Measurements from ENCODE around the gene GPC6. TPM values are rescaled to one million over a fixed set of nuclear protein-coding genes. Genes with fewer than 3 reads are reported as not detected.

Gene GPC6
- total RNA-seq, 1 experiment from 2014 or later = 0.22 TPM

- no peak for ATAC-seq
- H3K27ac ChIP-seq (ENCODE audit: low read depth, low read length) = no peak overlapping the region
- RAD21 ChIA-PET (ENCODE audit: low non-redundant PET in 1 of 2, low total read pairs in 2 of 2, uncharacterized antibody in 2 of 2, unreplicated experiment in 2 of 2) = no interaction called here
These were observed 1104.0 kb downstream of the GPC6 start for GRCh38 chr13:94330552-94331071.

GRCh38 chr13:94331281-94331680 is 1104.7 kb downstream of the GPC6 start:
- no peak overlapping the region for H3K4me3 ChIP-seq (replicated peaks in 1 of 2; ENCODE audit: low read depth in 1 of 2, low read length in 2 of 2)
- no peaks in the 10 kb centered on the region for H3K79me2 ChIP-seq (ENCODE audit: insufficient read depth, low read length)
- ChIA-PET POLR2A (no interaction called here), RAD21 (ENCODE audit: low non-redundant PET in 1 of 2, low total read pairs in 2 of 2, uncharacterized antibody in 2 of 2, unreplicated experiment in 2 of 2) (no interaction called here), CTCF (no interaction called here)
- intact Hi-C loops (cut with micrococcal nuclease) = no loop called here
- no TSS peak for BruUV-seq (replicated peaks)
- TF ChIP-seq MAX (IDR thresholded peaks at IDR 0.05) (no peak), TCF7L2 (IDR thresholded peaks at IDR 0.05; ENCODE audit: borderline replicate concordance, extremely low read depth, insufficient read depth, insufficient read length) (no peak), ZFX (IDR thresholded peaks at IDR 0.05) (no peak), JUND (IDR thresholded peaks at IDR 0.05) (no peak), CEBPB (IDR thresholded peaks at IDR 0.05; ENCODE audit: low read depth) (no peak), EGR1 (IDR thresholded peaks at IDR 0.05; ENCODE audit: low read depth) (no peak)
- H3K36me3 ChIP-seq (ENCODE audit: control insufficient read depth in 1 of 2, insufficient read depth in 2 of 2, low read length in 2 of 2) = no peaks in the 10 kb centered on the region
- no peaks in the 10 kb centered on the region for H3K9me3 ChIP-seq (ENCODE audit: control insufficient read depth in 1 of 2, insufficient read depth in 1 of 2, low read depth in 1 of 2, low read length in 2 of 2)
- no peaks in the 10 kb centered on the region for H3K4me1 ChIP-seq (ENCODE audit: control insufficient read depth in 1 of 2, insufficient read depth in 2 of 2, low read length in 2 of 2)
- no peak overlapping the region for H3K4me2 ChIP-seq (ENCODE audit: low read length)
- ATAC-seq (no peak), DNase-seq (ENCODE audit: low read depth, low spot score) (no peak)
- no peak overlapping the region for H2AFZ ChIP-seq (ENCODE audit: low read depth, low read length, poor library complexity, severe bottlenecking)
- no peak overlapping the region for H3K27ac ChIP-seq (ENCODE audit: low read depth, low read length)
- no peaks in the 10 kb centered on the region for H3K9me2 ChIP-seq (ENCODE audit: insufficient read depth)
- H3K27me3 ChIP-seq (ENCODE audit: insufficient read depth, low read length) = no peaks in the 10 kb centered on the region
- H4K20me1 ChIP-seq (ENCODE audit: insufficient read depth) = no peaks in the 10 kb centered on the region
- H3K9ac ChIP-seq (ENCODE audit: low read length) = no peak overlapping the region

More at GRCh38 chr13:94330552-94331071, 1104.0 kb downstream of the GPC6 start:
- H3K9me3 ChIP-seq (ENCODE audit: control insufficient read depth in 1 of 2, insufficient read depth in 1 of 2, low read depth in 1 of 2, low read length in 2 of 2) = no peaks in the 10 kb centered on the region
- H3K79me2 ChIP-seq (ENCODE audit: insufficient read depth, low read length) = no peaks in the 10 kb centered on the region
- H4K20me1 ChIP-seq (ENCODE audit: insufficient read depth) = no peaks in the 10 kb centered on the region
- DNase-seq (ENCODE audit: low read depth, low spot score) = no peak
- no peak for TF ChIP-seq POLR2A (IDR thresholded peaks at IDR 0.05; ENCODE audit: borderline replicate concordance, extremely low read depth, insufficient read depth, insufficient read length)
- no peak for TF ChIP-seq YY1 (IDR thresholded peaks at IDR 0.05; ENCODE audit: extremely low read depth, insufficient replicate concordance, low read depth, low read length)
- TF ChIP-seq JUND (IDR thresholded peaks at IDR 0.05) = no peak
- BruUV-seq (replicated peaks) = no TSS peak
- intact Hi-C loops (cut with micrococcal nuclease) = no loop called here
- no peaks in the 10 kb centered on the region for H3K9me2 ChIP-seq (ENCODE audit: insufficient read depth)
- POLR2A ChIA-PET = no interaction called here
- H3K4me2 ChIP-seq (ENCODE audit: low read length) = no peak overlapping the region
- H2AFZ ChIP-seq (ENCODE audit: low read depth, low read length, poor library complexity, severe bottlenecking) = no peak overlapping the region
- no peaks in the 10 kb centered on the region for H3K36me3 ChIP-seq (ENCODE audit: control insufficient read depth in 1 of 2, insufficient read depth in 2 of 2, low read length in 2 of 2)
- CTCF ChIA-PET = no interaction called here
- H3K9ac ChIP-seq (ENCODE audit: low read length) = no peak overlapping the region
- H3K4me1 ChIP-seq (ENCODE audit: control insufficient read depth in 1 of 2, insufficient read depth in 2 of 2, low read length in 2 of 2) = no peaks in the 10 kb centered on the region
- H3K27me3 ChIP-seq (ENCODE audit: insufficient read depth, low read length) = no peaks in the 10 kb centered on the region
- H3K4me3 ChIP-seq (replicated peaks in 1 of 2; ENCODE audit: low read depth in 1 of 2, low read length in 2 of 2) = no peak overlapping the region
